ENCODE data around the gene HTR3D. TPM values are rescaled to one million over a fixed set of nuclear protein-coding genes. Genes with fewer than 3 reads are reported as not detected.

Gene HTR3D
- total and polyA plus RNA-seq, 9 of the 15 experiments (the other 6 are each of a cell fraction or from before 2014, with no cell fraction given): not detected

DNA sequence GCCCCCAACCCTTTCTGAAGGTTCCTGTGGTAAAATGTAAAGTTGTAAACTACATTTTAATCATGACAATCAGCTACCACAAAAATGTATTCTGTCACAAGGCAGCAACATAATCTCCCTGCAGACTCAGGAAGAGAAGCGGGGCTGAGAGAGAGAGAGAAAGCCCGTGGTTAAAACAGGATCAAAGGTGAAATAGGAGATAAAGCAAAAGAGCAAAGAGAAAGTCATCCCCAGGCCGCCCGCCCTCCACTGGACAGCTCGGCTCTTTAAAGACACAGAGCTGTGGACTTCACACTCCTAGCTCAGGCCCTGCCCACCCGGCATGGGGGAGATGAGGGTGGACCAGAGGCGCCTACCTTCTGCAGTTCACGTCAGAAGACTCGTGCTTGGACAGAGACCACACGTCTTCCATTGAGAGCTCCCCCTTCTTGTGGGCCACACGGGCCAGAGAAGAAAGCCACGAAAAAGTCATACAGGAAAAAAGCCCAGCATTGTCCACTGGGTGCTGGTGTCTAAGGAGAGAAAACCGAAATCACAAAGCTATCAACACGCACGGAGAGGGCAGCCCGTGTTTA is 43.2 kb upstream of the HTR3D start (continued):
- TF ChIP-seq, protein P1, sequence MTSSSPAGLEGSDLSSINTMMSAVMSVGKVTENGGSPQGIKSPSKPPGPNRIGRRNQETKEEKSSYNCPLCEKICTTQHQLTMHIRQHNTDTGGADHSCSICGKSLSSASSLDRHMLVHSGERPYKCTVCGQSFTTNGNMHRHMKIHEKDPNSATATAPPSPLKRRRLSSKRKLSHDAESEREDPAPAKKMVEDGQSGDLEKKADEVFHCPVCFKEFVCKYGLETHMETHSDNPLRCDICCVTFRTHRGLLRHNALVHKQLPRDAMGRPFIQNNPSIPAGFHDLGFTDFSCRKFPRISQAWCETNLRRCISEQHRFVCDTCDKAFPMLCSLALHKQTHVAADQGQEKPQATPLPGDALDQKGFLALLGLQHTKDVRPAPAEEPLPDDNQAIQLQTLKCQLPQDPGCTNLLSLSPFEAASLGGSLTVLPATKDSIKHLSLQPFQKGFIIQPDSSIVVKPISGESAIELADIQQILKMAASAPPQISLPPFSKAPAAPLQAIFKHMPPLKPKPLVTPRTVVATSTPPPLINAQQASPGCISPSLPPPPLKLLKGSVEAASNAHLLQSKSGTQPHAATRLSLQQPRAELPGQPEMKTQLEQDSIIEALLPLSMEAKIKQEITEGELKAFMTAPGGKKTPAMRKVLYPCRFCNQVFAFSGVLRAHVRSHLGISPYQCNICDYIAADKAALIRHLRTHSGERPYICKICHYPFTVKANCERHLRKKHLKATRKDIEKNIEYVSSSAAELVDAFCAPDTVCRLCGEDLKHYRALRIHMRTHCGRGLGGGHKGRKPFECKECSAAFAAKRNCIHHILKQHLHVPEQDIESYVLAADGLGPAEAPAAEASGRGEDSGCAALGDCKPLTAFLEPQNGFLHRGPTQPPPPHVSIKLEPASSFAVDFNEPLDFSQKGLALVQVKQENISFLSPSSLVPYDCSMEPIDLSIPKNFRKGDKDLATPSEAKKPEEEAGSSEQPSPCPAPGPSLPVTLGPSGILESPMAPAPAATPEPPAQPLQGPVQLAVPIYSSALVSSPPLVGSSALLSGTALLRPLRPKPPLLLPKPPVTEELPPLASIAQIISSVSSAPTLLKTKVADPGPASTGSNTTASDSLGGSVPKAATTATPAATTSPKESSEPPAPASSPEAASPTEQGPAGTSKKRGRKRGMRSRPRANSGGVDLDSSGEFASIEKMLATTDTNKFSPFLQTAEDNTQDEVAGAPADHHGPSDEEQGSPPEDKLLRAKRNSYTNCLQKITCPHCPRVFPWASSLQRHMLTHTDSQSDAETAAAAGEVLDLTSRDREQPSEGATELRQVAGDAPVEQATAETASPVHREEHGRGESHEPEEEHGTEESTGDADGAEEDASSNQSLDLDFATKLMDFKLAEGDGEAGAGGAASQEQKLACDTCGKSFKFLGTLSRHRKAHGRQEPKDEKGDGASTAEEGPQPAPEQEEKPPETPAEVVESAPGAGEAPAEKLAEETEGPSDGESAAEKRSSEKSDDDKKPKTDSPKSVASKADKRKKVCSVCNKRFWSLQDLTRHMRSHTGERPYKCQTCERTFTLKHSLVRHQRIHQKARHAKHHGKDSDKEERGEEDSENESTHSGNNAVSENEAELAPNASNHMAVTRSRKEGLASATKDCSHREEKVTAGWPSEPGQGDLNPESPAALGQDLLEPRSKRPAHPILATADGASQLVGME (CRISPR knock-in tag; IDR thresholded peaks at IDR 0.05): no peak
- no peak for TF ChIP-seq ATF1 (CRISPR knock-in tag; IDR thresholded peaks at IDR 0.05)
- TF ChIP-seq ATF1 (tag; IDR thresholded peaks at IDR 0.05): peak; percentile 58
- no peak for TF ChIP-seq ZSCAN29 (IDR thresholded peaks at IDR 0.05)
- no peak for TF ChIP-seq ZNF316 (IDR thresholded peaks at IDR 0.05)
- TF ChIP-seq, protein P2, sequence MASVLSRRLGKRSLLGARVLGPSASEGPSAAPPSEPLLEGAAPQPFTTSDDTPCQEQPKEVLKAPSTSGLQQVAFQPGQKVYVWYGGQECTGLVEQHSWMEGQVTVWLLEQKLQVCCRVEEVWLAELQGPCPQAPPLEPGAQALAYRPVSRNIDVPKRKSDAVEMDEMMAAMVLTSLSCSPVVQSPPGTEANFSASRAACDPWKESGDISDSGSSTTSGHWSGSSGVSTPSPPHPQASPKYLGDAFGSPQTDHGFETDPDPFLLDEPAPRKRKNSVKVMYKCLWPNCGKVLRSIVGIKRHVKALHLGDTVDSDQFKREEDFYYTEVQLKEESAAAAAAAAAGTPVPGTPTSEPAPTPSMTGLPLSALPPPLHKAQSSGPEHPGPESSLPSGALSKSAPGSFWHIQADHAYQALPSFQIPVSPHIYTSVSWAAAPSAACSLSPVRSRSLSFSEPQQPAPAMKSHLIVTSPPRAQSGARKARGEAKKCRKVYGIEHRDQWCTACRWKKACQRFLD (CRISPR knock-in tag; IDR thresholded peaks at IDR 0.05): peak; percentile 22; the same call in 1 of the 2 replicates
- TF ChIP-seq, protein P3, sequence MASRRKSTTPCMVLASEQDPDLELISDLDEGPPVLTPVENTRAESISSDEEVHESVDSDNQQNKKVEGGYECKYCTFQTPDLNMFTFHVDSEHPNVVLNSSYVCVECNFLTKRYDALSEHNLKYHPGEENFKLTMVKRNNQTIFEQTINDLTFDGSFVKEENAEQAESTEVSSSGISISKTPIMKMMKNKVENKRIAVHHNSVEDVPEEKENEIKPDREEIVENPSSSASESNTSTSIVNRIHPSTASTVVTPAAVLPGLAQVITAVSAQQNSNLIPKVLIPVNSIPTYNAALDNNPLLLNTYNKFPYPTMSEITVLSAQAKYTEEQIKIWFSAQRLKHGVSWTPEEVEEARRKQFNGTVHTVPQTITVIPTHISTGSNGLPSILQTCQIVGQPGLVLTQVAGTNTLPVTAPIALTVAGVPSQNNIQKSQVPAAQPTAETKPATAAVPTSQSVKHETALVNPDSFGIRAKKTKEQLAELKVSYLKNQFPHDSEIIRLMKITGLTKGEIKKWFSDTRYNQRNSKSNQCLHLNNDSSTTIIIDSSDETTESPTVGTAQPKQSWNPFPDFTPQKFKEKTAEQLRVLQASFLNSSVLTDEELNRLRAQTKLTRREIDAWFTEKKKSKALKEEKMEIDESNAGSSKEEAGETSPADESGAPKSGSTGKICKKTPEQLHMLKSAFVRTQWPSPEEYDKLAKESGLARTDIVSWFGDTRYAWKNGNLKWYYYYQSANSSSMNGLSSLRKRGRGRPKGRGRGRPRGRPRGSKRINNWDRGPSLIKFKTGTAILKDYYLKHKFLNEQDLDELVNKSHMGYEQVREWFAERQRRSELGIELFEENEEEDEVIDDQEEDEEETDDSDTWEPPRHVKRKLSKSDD (conservative IDR thresholded peaks at IDR 0.05; ENCODE audit: low read length): no peak
- TF ChIP-seq SIX5 (IDR thresholded peaks at IDR 0.05; ENCODE audit: borderline replicate concordance in 1 of 2, insufficient read depth in 1 of 2, low read depth in 1 of 2, low read length in 2 of 2): no peak
- no peak; the same call in 1 of the 2 replicates for TF ChIP-seq MYC (IDR thresholded peaks at IDR 0.05; ENCODE audit: low read depth, low read length)
- no peak for TF ChIP-seq MYC (CRISPR knock-in tag; IDR thresholded peaks at IDR 0.05; ENCODE audit: borderline replicate concordance, low read depth)
- no peak for TF ChIP-seq FOXA1 (IDR thresholded peaks at IDR 0.05; ENCODE audit: borderline replicate concordance)
- TF ChIP-seq, protein P4, sequence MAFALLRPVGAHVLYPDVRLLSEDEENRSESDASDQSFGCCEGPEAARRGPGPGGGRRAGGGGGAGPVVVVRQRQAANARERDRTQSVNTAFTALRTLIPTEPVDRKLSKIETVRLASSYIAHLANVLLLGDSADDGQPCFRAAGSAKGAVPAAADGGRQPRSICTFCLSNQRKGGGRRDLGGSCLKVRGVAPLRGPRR (CRISPR knock-in tag; IDR thresholded peaks at IDR 0.05): no peak
